Measurements from ENCODE around the gene WNT1. TPM values are rescaled to one million over a fixed set of nuclear protein-coding genes. Genes with fewer than 3 reads are reported as not detected.

Gene WNT1
- total and polyA plus RNA-seq, 9 of the 15 experiments (the other 6 are each of a cell fraction or from before 2014, with no cell fraction given): not detected

DNA sequence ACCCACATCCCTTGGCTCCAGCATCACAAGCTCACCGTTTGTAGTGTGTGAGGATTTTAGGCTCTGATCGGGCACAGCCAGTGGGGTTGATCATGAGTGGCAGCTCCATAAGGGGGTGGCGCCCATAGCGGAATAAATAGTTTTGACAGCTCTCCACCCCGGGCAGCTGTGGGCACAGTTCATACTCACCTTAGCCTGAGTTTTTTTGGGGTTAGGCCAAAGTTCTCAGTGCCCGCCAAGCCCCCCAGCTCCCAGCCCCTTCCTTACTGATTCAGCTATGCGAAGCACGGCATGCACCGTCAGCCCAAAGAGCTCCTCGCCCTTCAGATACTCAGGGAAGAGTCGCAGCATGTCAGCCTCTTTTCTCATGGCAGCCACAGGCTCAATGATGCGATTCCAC, 46.4 kb downstream of the WNT1 start:
- no peaks in the 10 kb centered on the region for H3K9me1 ChIP-seq (ENCODE audit: control insufficient read depth, insufficient read depth, low read length)
- DNase-seq (ENCODE audit: extremely low read depth in 1 of 4, low spot score in 3 of 4) (no peak), ATAC-seq (no peak), FAIRE-seq (no peak)
- no TSS peak for BruUV-seq (replicated peaks)
- ChIA-PET CTCF (ENCODE audit: low intra/inter-chr PET ratio) (no interaction called here), POLR2A (interaction anchor here (0.6 to 3.4 kb wide), 5 partner anchors 9 to 76 kb away, joined by 3 to 22 read pairs (median 4); no protein-coding TSS in a partner anchor)
- H3K79me2 ChIP-seq (ENCODE audit: control insufficient read depth, insufficient read depth, low read length): no peaks in the 10 kb centered on the region
- TF ChIP-seq, protein P1, sequence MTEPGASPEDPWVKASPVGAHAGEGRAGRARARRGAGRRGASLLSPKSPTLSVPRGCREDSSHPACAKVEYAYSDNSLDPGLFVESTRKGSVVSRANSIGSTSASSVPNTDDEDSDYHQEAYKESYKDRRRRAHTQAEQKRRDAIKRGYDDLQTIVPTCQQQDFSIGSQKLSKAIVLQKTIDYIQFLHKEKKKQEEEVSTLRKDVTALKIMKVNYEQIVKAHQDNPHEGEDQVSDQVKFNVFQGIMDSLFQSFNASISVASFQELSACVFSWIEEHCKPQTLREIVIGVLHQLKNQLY (CRISPR knock-in tag; conservative IDR thresholded peaks at IDR 0.05): no peak
- TF ChIP-seq NR4A1 (CRISPR knock-in tag; IDR thresholded peaks at IDR 0.05): no peak
- TF ChIP-seq NR4A1 (tag; IDR thresholded peaks at IDR 0.05): no peak
- no peak for TF ChIP-seq NCOA2 (IDR thresholded peaks at IDR 0.05; ENCODE audit: partially characterized antibody in 2 of 2)
- no peak for TF ChIP-seq ZNF668 (CRISPR knock-in tag; IDR thresholded peaks at IDR 0.05)
- no peak for TF ChIP-seq HDAC3 (IDR thresholded peaks at IDR 0.05; ENCODE audit: borderline replicate concordance, partially characterized antibody)
- TF ChIP-seq, protein P2, sequence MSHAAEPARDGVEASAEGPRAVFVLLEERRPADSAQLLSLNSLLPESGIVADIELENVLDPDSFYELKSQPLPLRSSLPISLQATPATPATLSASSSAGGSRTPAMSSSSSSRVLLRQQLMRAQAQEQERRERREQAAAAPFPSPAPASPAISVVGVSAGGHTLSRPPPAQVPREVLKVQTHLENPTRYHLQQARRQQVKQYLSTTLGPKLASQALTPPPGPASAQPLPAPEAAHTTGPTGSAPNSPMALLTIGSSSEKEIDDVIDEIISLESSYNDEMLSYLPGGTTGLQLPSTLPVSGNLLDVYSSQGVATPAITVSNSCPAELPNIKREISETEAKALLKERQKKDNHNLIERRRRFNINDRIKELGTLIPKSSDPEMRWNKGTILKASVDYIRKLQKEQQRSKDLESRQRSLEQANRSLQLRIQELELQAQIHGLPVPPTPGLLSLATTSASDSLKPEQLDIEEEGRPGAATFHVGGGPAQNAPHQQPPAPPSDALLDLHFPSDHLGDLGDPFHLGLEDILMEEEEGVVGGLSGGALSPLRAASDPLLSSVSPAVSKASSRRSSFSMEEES (CRISPR knock-in tag; IDR thresholded peaks at IDR 0.05): no peak
- no peak for TF ChIP-seq ZNF232 (CRISPR knock-in tag; IDR thresholded peaks at IDR 0.05)
- TF ChIP-seq RNF2 (IDR thresholded peaks at IDR 0.05): no peak
- TF ChIP-seq KAT7 (CRISPR knock-in tag; IDR thresholded peaks at IDR 0.05; ENCODE audit: borderline replicate concordance): no peak
- TF ChIP-seq SRSF7 (optimal IDR thresholded peaks at IDR 0.05; ENCODE audit: low read depth, low read length): no peak
- no peak for TF ChIP-seq MTA3 (IDR thresholded peaks at IDR 0.05; ENCODE audit: borderline replicate concordance)
- TF ChIP-seq MAZ (CRISPR knock-in tag; conservative IDR thresholded peaks at IDR 0.05 in 1 of 2, IDR thresholded peaks at IDR 0.05 in 1 of 2): no peak
- TF ChIP-seq CBX3 (IDR thresholded peaks at IDR 0.05; ENCODE audit: borderline replicate concordance in 1 of 2, low read length in 2 of 2): no peak
- TF ChIP-seq SRSF3 (IDR thresholded peaks at IDR 0.05; ENCODE audit: insufficient read depth, low read length): no peak
- no peak for TF ChIP-seq NRF1 (conservative IDR thresholded peaks at IDR 0.05 in 1 of 2, IDR thresholded peaks at IDR 0.05 in 1 of 2)
- TF ChIP-seq, protein P3, sequence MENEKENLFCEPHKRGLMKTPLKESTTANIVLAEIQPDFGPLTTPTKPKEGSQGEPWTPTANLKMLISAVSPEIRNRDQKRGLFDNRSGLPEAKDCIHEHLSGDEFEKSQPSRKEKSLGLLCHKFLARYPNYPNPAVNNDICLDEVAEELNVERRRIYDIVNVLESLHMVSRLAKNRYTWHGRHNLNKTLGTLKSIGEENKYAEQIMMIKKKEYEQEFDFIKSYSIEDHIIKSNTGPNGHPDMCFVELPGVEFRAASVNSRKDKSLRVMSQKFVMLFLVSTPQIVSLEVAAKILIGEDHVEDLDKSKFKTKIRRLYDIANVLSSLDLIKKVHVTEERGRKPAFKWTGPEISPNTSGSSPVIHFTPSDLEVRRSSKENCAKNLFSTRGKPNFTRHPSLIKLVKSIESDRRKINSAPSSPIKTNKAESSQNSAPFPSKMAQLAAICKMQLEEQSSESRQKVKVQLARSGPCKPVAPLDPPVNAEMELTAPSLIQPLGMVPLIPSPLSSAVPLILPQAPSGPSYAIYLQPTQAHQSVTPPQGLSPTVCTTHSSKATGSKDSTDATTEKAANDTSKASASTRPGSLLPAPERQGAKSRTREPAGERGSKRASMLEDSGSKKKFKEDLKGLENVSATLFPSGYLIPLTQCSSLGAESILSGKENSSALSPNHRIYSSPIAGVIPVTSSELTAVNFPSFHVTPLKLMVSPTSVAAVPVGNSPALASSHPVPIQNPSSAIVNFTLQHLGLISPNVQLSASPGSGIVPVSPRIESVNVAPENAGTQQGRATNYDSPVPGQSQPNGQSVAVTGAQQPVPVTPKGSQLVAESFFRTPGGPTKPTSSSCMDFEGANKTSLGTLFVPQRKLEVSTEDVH (IDR thresholded peaks at IDR 0.05; ENCODE audit: low read depth, partially characterized antibody): no peak
- TF ChIP-seq SIX5 (IDR thresholded peaks at IDR 0.05; ENCODE audit: borderline replicate concordance in 1 of 2, insufficient read depth in 1 of 2, low read depth in 1 of 2, low read length in 2 of 2): no peak
- H3K4me2 ChIP-seq (ENCODE audit: insufficient read depth, low read length): no peak overlapping the region
- H3K9me3 ChIP-seq (replicated peaks; ENCODE audit: control insufficient read depth, insufficient read depth, low read depth, low read length): no peaks in the 10 kb centered on the region
- H2AFZ ChIP-seq (ENCODE audit: low read depth, low read length): no peak overlapping the region
- H3K9ac ChIP-seq (ENCODE audit: insufficient read depth in 1 of 2, low read depth in 2 of 2, low read length in 2 of 2): no peak overlapping the region
- no peaks in the 10 kb centered on the region for H3K27me3 ChIP-seq (ENCODE audit: control insufficient read depth in 2 of 2, insufficient read depth in 2 of 2, low read length in 2 of 2)
- intact Hi-C loops (cut with micrococcal nuclease): no loop called here
- peaks cover 10 to 13% of the 10 kb centered on the region in 2 experiments; a peak in 4 of 5 replicates for H3K4me1 ChIP-seq (replicated peaks in 1 of 2; ENCODE audit: control insufficient read depth in 2 of 2, insufficient read depth in 2 of 2, low read length in 2 of 2)
- 0 out of 2 replicates have a peak, but pooled peaks cover 5% of the 10 kb centered on the region for H4K20me1 ChIP-seq (replicated peaks; ENCODE audit: control insufficient read depth, insufficient read depth, low read length)
- peaks cover 91% of the 10 kb centered on the region for H3K36me3 ChIP-seq (ENCODE audit: control insufficient read depth, insufficient read depth, low read length)
- in situ Hi-C loops (cut with MboI): no loop called here
- WGBS (ENCODE audit: insufficient coverage, low coverage, missing lambda C conversion rate): 89% methylated on average over 11 of the region's 12 CpGs
- H3K4me3 ChIP-seq: no peak overlapping the region
- H3K27ac ChIP-seq (ENCODE audit: extremely low read depth, low read depth, low read length): no peak overlapping the region

All from K562 (cell line).